DMS153 treated with DMSO at 0.1 percent for 48 hours (cell line): ENCODE measurements around the gene MRPL14.

ENCODE experiments used
- DNase-seq: peaks from one replicate; lab custom pipeline; 2025; ENCODE audit not compliant: unreplicated experiment; lab: John Stamatoyannopoulos, UW

Gene MRPL14

DNA sequence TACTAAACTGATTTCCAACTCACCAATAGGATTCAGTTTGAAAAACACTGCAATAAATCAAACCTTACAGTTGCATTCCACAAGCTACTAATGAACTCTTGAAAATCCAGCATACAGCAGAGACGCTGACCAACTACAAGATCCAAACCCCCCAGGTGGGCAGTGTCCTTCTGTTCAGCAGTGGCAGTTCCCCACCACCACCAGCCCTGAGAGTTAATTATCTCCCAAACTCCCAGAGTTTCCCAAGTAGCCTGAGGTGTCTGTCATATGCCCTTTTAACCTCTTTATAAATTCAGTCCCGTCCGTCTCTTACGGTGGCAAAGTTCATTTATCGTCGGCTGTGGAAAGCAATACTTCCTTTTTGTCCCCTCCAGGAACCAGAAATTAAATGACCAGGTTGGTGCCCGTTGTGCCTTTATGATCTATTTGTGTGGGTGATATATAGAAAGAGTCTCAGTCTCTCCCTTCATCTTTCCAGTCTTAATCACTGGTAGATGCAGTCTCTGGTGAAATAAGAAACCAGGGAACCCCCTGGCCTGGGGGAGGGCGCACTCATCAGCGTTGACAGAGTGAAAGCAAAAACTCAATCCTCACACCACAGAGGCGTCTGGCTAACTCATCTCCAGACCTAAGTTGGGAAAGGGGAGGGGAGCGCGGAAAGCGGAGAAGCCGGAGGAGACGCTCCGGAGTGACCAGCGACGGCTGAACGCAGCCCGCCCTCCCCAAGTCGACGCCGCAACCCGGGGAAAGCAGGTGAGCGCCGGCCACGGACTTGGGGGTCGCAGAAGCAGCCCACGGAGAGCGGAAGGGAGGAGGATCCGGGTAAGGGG lies 717 bp downstream of the MRPL14 start:
- no peak for DNase-seq

DNA sequence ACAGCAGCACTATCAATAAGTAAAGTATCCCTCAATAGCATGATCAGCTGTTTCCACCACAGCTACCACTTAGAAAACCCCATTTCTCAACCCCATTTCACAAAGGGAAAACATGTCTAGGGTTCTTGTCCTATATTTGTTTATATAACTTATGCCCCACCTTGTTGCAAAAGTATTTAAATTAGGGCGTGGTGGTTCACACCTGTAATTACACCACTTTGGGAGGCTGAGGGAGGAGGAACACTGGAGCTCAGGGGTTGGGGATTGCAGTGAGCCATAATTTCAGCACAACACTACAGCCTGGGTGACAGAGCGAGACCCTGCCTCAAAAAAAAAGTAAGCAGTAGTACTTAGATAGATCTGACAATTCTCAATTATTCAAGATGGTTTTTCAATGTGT lies 3.7 kb downstream of the MRPL14 start:
- DNase-seq = no peak

DNA sequence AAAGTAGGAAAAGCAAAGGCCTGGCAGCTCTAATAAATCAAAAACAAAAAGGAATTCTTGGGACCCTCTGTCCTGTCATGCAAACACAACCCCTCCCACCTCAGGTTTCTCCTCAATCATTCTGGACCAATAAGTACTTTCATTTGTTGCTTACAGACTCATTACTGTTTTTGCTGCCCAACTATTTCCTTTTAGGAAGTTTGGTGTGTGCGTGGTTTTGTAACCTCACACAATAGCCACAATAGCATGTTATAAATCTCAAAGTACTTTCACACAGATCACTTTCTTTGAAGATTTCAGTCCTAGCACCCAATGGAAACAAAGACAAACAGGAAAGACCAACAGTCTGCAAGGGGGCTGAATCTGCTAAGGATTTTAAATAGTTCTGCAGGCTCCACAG lies 4.5 kb downstream of the MRPL14 start:
- DNase-seq = no peak

- no peak for DNase-seq
Observed at GRCh38 chr6:44120692-44121443, 6.4 kb downstream of the MRPL14 start.

DNA sequence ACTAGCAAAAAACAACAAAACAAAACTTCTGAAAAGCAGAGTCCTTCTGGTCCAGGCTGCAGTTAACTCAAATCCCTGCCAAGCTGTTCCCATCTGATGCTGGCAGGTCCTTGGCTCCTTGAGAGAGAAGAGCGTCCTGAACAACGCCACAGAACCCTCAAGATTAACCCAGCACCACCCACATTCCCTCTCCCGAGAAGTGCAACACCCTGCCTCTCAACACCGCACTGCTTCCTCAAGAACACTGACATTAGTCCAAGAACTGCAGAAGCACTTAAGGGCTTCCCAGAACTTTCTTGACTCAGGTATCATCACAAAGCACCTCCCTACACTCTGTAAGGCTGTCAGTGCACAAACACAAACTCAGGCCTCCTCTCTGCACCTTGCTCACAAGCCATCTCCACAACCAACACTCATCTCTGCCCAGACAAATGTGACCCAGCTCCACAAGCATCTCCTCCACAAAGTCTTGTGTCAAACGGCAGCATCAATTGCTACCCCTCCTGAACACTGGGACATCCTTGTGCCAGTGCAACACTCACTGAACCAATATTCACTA lies 7.5 kb downstream of the MRPL14 start:
- no peak for DNase-seq

- DNase-seq = no peak
Observed at GRCh38 chr6:44117397-44118128, 9.7 kb downstream of the MRPL14 start.

GRCh38 chr6:44116641-44117382 lies 10.4 kb downstream of the MRPL14 start:
- DNase-seq = no peak

DNA sequence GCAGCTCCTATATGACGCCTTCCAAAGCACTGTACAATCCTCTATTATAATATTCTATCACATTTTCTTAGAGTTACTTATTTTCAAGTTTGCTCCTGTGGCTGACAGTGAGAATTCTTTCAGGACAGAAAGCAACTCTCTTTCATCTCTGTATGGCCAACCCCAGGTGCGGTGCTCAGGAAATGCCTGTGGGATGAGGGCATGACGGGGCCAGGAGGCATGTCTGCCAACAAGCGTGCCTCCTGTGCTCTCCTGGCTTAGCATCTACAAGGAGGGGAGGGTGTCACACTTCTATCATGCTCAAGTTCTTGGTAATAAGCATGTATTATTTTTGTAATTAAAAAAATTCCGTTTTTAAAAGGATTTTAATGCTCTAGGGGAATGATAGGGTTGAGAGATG lies 11.4 kb downstream of the MRPL14 start:
- no peak for DNase-seq

- no peak for DNase-seq
Observed at GRCh38 chr6:44113414-44113813, 13.8 kb downstream of the MRPL14 start.

DNA sequence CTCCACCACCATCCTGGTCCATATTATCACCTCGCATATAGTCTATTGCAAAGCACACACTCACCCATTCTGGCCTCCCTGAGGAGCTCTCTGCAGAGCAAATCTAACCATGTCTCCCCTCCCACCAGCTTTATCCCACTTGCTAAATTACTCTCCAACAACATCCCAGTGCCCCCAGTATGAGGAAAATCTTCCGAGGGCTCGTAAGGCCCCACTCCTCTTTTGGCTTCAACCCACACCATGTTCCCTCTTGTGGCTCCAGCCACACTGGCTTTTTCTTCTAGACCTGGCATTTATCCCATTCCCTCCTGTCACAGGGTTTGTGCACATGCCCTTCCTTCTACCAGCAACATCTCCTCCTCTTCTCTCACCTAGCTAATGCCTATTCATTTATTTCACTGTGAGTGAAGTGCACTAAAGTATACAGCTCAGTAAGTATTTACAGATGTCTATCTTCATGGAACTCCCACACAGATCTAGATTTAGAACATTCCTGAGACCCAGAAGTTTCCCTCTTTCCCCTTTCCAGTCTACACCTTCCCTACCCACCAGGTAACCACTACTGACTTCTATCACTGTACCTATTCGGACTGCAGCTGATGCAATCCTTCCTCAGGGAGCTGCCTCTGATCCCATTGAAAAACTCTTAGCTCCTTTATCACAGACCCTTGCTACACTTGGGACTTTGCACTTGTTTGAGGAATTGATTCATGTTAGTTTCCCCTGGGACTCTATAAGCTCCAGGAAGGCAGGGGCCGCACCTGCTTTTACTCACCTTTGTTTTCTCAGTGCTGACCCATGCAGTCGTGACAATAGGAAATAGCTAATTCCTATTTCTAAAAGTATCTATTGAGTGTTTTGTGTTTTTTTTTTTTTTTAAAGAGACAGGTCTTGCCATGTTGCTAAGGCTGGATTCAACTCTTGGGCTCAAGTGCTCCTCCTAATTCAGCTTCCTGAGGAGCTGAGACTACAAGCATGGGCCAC lies 15.5 kb downstream of the MRPL14 start:
- no peak for DNase-seq

DNA sequence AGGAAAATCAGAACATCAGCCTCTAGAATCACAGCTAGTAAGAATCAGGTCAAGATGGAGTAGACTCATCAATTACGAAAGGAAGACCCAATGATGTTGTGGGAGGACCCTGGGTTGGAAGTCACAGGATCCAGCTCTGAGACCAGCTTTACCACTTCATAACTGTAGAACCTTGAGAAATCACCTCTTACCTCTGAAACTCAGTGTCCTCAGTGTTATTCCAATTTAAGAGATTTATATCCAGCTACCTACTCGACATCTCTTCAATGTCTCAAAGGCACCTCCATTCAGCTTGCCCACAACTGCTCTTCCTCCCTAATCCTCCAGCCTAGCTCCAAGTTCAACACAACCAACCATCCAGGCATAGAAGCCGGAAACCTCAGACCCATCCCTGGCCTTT lies 16.3 kb downstream of the MRPL14 start:
- DNase-seq = no peak

DNA sequence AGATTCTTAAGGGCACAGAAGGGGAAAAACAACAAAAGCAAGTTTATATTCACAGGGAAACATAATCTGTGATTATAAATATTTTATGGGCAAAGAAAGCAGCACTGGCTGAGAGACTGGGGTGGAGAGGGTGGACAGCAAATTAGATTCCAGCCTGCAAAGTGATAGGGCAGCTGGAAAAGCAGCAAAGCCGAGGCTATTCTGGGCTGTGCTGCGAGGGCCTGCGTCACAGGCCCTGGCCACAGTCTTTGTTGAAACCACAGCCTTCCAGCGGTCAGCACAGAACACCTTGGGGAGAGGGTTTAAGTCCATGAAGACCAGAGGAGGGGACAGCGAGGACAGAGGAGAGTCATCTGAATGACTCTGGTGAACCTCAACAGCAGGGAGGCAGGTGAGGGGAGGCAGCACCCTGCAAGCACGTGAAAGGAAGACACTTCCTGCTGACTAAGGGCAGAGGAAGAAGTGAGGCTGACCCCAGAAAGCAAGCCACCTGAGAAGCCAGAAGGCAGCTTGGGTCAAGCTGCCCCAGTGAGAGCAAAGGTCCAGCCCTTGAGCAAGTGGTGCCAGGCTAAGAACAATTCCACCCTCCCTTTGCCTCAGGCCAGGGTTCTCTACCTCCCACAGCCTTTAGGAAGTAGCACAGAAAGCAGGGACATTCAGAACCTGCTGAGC lies 17.1 kb downstream of the MRPL14 start:
- DNase-seq = no peak

- DNase-seq = no peak
Observed at GRCh38 chr6:44109212-44109611, 18.0 kb downstream of the MRPL14 start.

GRCh38 chr6:44108471-44108870 lies 18.8 kb downstream of the MRPL14 start:
- DNase-seq = no peak

DNA sequence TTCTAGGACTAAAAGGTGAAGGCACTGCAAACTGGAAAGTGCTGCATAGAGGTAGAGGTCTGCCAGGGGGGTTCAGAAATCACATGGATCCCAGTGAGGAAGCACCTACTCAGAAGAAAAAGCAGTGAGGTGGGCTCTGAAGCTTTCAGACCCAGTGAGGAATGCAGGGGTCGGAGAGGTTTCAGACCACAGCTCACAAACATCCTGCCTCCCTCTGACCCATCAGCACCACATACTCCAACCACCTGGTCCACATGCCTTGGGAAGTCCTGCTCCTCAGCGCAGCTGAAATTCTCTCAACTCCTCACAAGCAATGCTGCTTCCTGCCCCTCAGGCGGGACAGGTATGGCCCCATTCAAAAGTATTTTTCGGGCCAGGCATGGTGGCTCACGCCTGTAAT lies 20.2 kb downstream of the MRPL14 start:
- DNase-seq = no peak

DNA sequence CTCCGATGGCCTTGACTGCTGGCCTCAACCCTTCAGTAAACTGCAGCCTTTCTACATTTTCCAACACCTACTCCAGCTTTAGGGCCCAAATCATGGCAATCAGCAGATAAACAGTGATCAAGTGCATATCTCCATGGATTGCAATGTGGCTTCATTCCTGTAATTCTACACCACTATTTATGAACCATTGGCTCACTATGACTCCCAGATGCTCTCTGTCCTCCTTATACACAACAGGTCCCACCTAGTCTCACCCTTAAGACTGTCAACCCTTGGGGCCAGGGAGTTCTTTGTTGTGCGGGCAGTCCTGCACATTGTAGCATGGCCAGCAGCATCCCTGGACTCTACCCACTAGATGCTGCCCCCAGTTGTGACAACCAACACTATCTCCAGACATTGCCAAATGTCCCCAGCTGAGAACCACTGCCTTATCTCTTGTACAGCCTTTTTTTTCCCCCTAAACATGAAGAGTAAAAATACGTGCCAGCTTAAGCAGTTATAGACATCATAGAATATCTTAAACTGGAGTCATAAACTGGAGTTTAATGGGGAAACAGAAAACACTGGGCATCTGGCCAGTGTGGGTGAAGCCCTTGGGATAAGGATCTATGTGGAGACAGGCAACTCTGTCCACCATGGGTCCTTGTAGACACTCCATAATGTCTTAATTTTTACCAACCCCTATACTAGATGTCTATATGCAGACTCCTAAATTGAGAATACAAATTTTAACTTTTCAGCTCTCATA lies 21.1 kb downstream of the MRPL14 start:
- no peak for DNase-seq

DNA sequence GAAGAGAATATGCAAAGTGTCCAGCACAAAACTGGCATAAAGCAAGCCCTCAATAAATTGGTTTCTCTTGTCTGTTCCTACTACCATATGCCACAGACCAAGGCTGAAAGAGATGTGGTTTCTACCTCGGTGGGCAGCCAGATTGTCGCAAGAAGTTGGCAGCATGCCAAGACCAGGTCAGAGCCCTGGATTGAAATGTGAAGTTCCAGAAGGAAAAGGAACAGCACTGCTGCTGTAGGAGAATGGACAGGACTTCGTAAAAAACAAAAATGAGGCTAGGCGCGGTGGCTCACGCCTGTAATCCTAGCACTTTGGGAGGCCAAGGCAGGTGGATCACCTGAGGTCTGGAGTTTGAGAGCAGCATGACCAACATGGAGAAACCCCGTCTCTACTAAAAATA lies 22.1 kb downstream of the MRPL14 start:
- DNase-seq = no peak

DNA sequence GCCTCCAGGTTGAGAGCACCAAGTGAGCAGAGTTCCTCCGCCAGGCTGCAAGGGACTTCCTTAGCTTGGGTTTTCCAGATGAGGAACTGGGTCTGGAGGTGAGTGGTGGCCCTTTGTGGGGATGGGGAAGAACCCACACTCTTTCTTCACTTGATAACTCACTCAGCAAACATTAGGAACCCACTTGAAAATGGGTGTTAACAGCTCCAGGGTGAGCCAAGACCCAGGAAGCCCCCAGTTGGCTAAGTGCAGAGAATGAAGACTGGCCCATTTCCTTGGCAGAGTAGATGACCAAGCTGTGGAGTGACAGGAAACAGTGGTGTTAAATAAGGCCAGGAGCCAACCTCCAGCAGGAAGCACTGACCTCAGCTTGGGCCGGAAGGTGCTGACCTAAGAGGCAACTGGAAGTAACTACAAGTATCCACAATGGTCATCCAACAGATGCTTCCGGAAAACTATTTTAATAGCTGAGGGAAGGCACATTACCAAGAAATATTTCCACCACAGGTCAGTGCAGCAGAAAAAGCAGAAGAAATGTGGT lies 22.7 kb downstream of the MRPL14 start:
- no peak for DNase-seq
